Measurements from ENCODE around the gene CHIT1. TPM values are rescaled to one million over a fixed set of nuclear protein-coding genes. Genes with fewer than 3 reads are reported as not detected.

CHIT1 gene
- total and polyA plus RNA-seq, 9 of the 15 experiments (the other 6 are each of a cell fraction or from before 2014, with no cell fraction given): not detected

DNA sequence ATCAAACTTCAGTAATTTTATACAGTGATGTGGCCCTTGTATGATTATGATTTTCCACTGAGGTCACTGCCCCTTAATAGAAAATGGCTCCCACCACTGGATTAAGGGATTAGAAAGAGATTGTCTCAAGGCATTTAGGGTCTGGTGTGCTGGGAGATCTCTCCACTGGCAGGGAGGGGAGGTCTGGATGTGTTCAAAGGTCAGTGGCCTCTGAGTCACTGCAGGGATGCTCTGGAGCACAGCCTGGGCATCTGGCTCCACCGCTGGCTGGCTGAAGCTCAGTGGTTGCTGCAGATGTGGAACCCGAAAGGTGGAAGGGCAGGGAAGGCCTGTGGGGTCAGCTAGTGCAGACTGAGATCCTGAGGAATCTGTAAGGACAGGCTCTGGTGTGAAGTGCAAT lies 24.7 kb downstream of the CHIT1 start:
- no peak for FAIRE-seq
- in situ Hi-C loops (cut with MboI): no loop called here
- no peak for ATAC-seq

More for the DNA sequence above, 24.7 kb downstream of the CHIT1 start:
- no peak overlapping the region for H2AFZ ChIP-seq (ENCODE audit: low read depth, low read length)
- POLR2A ChIA-PET: no interaction called here
- no peak overlapping the region for H3K4me3 ChIP-seq
- 3% methylated on average over 2 of the region's 2 CpGs for WGBS (ENCODE audit: insufficient coverage, low coverage, missing lambda C conversion rate)
- no peaks in the 10 kb centered on the region for H3K9me1 ChIP-seq (ENCODE audit: control insufficient read depth, insufficient read depth, low read length)
- H4K20me1 ChIP-seq (replicated peaks; ENCODE audit: control insufficient read depth, insufficient read depth, low read length): no peaks in the 10 kb centered on the region; the same call in 1 of the 2 replicates
- H3K27ac ChIP-seq (ENCODE audit: extremely low read depth, low read depth, low read length): no peak overlapping the region
- no peaks in the 10 kb centered on the region for H3K9me3 ChIP-seq (replicated peaks; ENCODE audit: control insufficient read depth, insufficient read depth, low read depth, low read length)
- no peaks in the 10 kb centered on the region for H3K4me1 ChIP-seq (replicated peaks in 1 of 2; ENCODE audit: control insufficient read depth in 2 of 2, insufficient read depth in 2 of 2, low read length in 2 of 2)
- no peak overlapping the region for H3K9ac ChIP-seq (ENCODE audit: insufficient read depth in 1 of 2, low read depth in 2 of 2, low read length in 2 of 2)
- no peak overlapping the region for H3K4me2 ChIP-seq (ENCODE audit: insufficient read depth, low read length)
- TF ChIP-seq, protein P1, sequence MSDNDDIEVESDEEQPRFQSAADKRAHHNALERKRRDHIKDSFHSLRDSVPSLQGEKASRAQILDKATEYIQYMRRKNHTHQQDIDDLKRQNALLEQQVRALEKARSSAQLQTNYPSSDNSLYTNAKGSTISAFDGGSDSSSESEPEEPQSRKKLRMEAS (CRISPR knock-in tag; IDR thresholded peaks at IDR 0.05): no peak
- TF ChIP-seq ZNF316 (IDR thresholded peaks at IDR 0.05): no peak
- TF ChIP-seq NFIX (CRISPR knock-in tag; IDR thresholded peaks at IDR 0.05; ENCODE audit: low read depth): no peak
- TF ChIP-seq RAD51 (IDR thresholded peaks at IDR 0.05; ENCODE audit: borderline replicate concordance, low read depth): no peak
- no peak for TF ChIP-seq ZNF384 (IDR thresholded peaks at IDR 0.05; ENCODE audit: low read depth, low read length)
- no peak for TF ChIP-seq PCBP2 (IDR thresholded peaks at IDR 0.05; ENCODE audit: low read depth, low read length, poor library complexity, severe bottlenecking)
- TF ChIP-seq PTBP1 (IDR thresholded peaks at IDR 0.05; ENCODE audit: low read depth, low read length): no peak
- TF ChIP-seq ZNF212 (CRISPR knock-in tag; IDR thresholded peaks at IDR 0.05): no peak
- TF ChIP-seq ZNF644 (tag; IDR thresholded peaks at IDR 0.05; ENCODE audit: low read depth): no peak
- no peak for TF ChIP-seq MAZ (CRISPR knock-in tag; conservative IDR thresholded peaks at IDR 0.05 in 1 of 2, IDR thresholded peaks at IDR 0.05 in 1 of 2)
- no peak for TF ChIP-seq EP300 (IDR thresholded peaks at IDR 0.05; ENCODE audit: low read length)
- no peak for TF ChIP-seq CBFA2T2 (conservative IDR thresholded peaks at IDR 0.05)
- intact Hi-C loops (cut with micrococcal nuclease): no loop called here
- BruUV-seq (replicated peaks): no TSS peak
- CTCF ChIA-PET (ENCODE audit: low intra/inter-chr PET ratio): no interaction called here
- DNase-seq (ENCODE audit: extremely low read depth in 1 of 4, low spot score in 3 of 4): no peak
- H3K79me2 ChIP-seq (ENCODE audit: control insufficient read depth, insufficient read depth, low read length): no peaks in the 10 kb centered on the region
- peaks cover 29 to 55% of the 10 kb centered on the region in 2 experiments for H3K27me3 ChIP-seq (ENCODE audit: control insufficient read depth in 2 of 2, insufficient read depth in 2 of 2, low read length in 2 of 2)
- no peaks in the 10 kb centered on the region for H3K36me3 ChIP-seq (ENCODE audit: control insufficient read depth, insufficient read depth, low read length)
